Activated naive CD4-positive, alpha-beta T cell treated with anti-CD3 and anti-CD28 coated beads, Interleukin-2, amount 10 ng/mL, durations not matched to agents 7 days and 5 days (primary cell): ENCODE data around the gene APOA5.
"Not testable (repeated sequence)": the region's sequence is repeated elsewhere in the genome, so short reads cannot be mapped to it uniquely, and the experiment has no call there.

Experiments used
- CTCF ChIA-PET: fragments of 350-600 bp; sonication (Branson Sonifier 250); formaldehyde crosslinking; loops from one replicate; lab custom pipeline; 2021; ENCODE audit warnings: antibody characterized with exemption; lab: Charles Lee
- DNase-seq: peaks from one replicate; pipeline ENCODE4 v3.0.0-alpha.2; 2020
- H3K27ac Mint-ChIP-seq: one replicate; pipeline ENCODE4 v1.8.0; 2021; ENCODE audit warnings: mild to moderate bottlenecking, moderate library complexity, mixed read lengths
- H3K27me3 Mint-ChIP-seq: one replicate; pipeline ENCODE4 v1.8.0; 2021; ENCODE audit warnings: mild to moderate bottlenecking, mixed read lengths
- H3K36me3 Mint-ChIP-seq: one replicate; pipeline ENCODE4 v1.8.0; 2021; ENCODE audit warnings: mixed read lengths
- H3K4me1 Mint-ChIP-seq: one replicate; pipeline ENCODE4 v1.8.0; 2021; ENCODE audit warnings: mixed read lengths
- H3K4me3 Mint-ChIP-seq: one replicate; pipeline ENCODE4 v1.8.0; 2021; ENCODE audit warnings: mild to moderate bottlenecking, moderate library complexity, mixed read lengths
- H3K9me3 Mint-ChIP-seq: one replicate; pipeline ENCODE4 v1.8.0; 2021; ENCODE audit warnings: mixed read lengths

APOA5 gene

DNA sequence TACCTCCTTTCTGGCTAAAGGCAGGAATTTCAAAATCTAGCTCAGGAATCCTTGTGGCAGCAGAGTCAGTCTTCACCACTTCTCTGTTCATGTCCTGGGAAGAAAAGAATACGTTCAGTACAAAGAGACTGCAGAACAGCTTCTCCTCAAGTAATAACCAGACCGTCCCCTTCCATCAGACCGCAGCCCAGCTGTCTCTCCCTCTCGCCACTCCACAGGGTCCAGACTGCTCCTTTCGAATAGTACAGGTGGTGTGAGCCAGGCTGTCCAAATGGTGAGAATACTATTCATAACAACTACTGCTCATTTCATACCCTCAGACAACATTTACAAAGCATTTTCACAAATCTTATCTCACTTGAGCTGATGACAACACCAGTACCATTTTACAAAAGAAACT, 4.7 kb downstream of the APOA5 start:
- Mint-ChIP-seq H3K27me3 (peaks cover 32% of the 10 kb centered on the region), H3K4me1 (peaks cover 46% of the 10 kb centered on the region), H3K27ac (peak overlapping the region; percentile 89), H3K4me3 (peak overlapping the region; percentile 94), H3K36me3 (peaks cover 48% of the 10 kb centered on the region), H3K9me3 (no peaks in the 10 kb centered on the region)
- no peak for DNase-seq
- CTCF ChIA-PET = interaction anchor here (0.9 to 6.3 kb wide), 9 partner anchors 10 to 394 kb away, joined by 3 to 139 read pairs (median 4); partner anchors contain the start of genes APOA1 and BUD13

DNA sequence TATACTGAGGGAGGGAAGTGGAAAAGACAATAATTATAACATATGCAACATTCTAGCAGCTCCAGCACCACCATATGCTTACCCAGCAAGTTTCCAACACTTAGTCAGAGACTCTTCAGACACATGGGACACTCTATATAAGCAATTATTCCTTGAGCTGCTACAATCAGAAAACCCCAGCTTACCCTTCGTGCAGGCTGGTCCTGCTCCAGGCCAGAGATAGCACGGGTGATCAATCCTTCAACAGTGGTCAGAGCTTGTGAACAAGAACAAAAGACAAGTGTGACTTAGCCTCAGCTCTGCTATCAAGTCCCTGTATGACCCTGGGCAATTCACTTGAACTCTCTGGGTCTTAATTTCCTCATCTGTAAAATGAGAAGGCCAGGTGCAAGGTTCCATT, 5.4 kb downstream of the APOA5 start:
- peaks cover 31% of the 10 kb centered on the region for H3K27me3 Mint-ChIP-seq
- H3K27ac Mint-ChIP-seq = no peak overlapping the region
- H3K4me1 Mint-ChIP-seq = peaks cover 48% of the 10 kb centered on the region
- H3K4me3 Mint-ChIP-seq = peak overlapping the region; percentile 94
- no peaks in the 10 kb centered on the region for H3K9me3 Mint-ChIP-seq
- no peak for DNase-seq
- CTCF ChIA-PET = interaction anchor here (0.9 to 6.3 kb wide), 7 partner anchors 9 to 394 kb away, joined by 3 to 139 read pairs (median 4); partner anchors contain the start of gene APOA1
- H3K36me3 Mint-ChIP-seq = peaks cover 50% of the 10 kb centered on the region

DNA sequence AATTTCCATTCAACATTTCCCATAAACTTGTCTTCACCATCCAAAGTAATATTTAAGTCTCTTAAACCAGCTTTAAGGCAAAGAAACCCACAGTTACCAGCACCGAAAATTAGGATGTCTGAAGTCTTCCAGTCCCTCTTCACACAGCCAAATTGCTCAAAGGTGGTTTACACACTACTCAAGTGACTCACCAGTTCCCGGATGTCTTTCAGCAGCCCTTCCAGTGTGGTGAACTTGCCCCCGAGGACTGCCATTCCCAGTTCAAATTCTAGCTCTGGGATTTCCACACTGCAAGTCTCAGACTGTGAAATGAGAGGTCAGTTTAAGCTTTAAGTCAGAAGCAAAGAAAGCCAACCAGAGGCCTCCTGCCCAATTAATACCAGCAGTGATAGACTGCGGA, 9.0 kb downstream of the APOA5 start:
- H3K27ac Mint-ChIP-seq = no peak overlapping the region
- no peak for DNase-seq
- H3K36me3 Mint-ChIP-seq = peaks cover 78% of the 10 kb centered on the region
- no peaks in the 10 kb centered on the region for H3K9me3 Mint-ChIP-seq
- H3K4me1 Mint-ChIP-seq = peaks cover 46% of the 10 kb centered on the region
- CTCF ChIA-PET = interaction anchor here (1.0 to 1.2 kb wide), 3 partner anchors 9 to 53 kb away, joined by 3 to 5 read pairs (median 4); partner anchors contain the start of genes APOA5 and BUD13
- H3K4me3 Mint-ChIP-seq = no peak overlapping the region
- H3K27me3 Mint-ChIP-seq = no peaks in the 10 kb centered on the region

DNA sequence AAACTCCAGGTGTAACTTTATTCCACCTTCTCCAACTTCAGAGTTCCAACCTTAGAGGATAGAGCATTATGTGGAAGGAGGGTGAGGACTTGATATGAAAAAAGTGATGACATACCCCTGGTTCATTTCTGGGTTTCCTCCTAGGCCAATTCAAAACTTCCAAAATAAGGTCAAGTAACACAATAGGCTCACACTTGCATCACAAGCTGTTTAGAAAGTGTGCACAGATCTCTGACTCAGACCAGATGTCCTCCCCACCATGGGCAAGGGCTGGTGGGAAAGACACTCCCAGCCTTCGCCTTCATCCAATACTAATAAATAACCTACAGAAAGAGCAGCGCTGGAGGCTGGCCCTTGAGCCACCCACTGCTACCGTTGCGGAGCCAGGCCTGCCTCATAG, 13.1 kb downstream of the APOA5 start:
- Mint-ChIP-seq H3K4me3 (no peak overlapping the region), H3K4me1 (peaks cover 51% of the 10 kb centered on the region), H3K27ac (no peak overlapping the region), H3K27me3 (no peaks in the 10 kb centered on the region), H3K9me3 (no peaks in the 10 kb centered on the region), H3K36me3 (peaks cover 59% of the 10 kb centered on the region)
- DNase-seq = no peak
- CTCF ChIA-PET = no interaction called here

DNA sequence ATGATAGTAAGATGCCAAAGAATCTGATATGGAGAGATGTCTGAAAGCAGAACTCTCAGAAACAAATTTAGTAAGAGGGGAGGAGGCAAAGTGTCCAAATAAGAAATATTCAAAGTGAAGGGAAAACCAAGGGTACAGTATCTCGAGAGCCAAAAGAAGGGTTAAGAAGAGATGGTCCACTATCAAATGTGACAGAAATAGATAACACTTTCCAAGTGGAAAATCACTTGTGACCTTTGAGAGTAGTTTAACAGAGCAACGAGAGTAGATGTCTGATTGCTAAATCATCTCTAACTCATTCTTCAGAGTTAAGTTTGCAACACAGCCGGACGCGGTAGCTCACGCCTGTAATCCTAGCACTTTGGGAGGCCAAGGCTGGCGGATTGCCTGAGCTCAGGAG, 14.6 kb downstream of the APOA5 start:
- Mint-ChIP-seq H3K4me3 (no peak overlapping the region), H3K27me3 (no peaks in the 10 kb centered on the region), H3K4me1 (peaks cover 50% of the 10 kb centered on the region), H3K9me3 (no peaks in the 10 kb centered on the region), H3K27ac (no peak overlapping the region), H3K36me3 (peaks cover 47% of the 10 kb centered on the region)
- CTCF ChIA-PET = interaction anchor here (2.0 to 5.0 kb wide), 2 partner anchors 10 to 14 kb away, joined by 6 to 22 read pairs; partner anchors contain the start of genes APOA5 and ZPR1
- no peak for DNase-seq

DNA sequence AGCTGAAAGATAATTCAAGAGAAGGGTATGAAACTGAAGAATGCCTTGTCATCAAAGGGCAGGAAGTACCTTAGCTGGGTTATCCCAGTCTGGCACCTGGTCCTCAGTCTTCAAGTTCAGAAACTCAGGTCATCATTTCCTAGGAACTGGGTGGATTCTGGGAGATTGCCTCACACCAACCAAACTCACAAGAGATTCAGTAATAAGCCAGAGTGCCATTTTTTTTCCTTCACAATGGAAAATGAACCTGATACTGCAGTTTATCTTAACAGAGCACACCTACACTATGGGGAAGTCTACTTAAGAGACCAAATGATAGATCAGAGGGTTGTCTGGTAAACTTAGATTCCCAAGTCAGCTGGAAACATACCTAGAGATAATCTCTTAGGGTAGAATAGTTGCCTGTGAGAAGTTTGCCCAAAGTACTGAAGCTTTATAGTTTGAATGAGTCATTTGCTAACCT, 15.1 kb downstream of the APOA5 start:
- no peak for DNase-seq
- H3K4me1 Mint-ChIP-seq = peaks cover 54% of the 10 kb centered on the region
- CTCF ChIA-PET = interaction anchor here (2.0 to 5.0 kb wide), 2 partner anchors 10 to 14 kb away, joined by 6 to 22 read pairs; partner anchors contain the start of genes APOA5 and ZPR1
- H3K36me3 Mint-ChIP-seq = peaks cover 49% of the 10 kb centered on the region
- H3K27ac Mint-ChIP-seq = no peak overlapping the region
- H3K9me3 Mint-ChIP-seq = no peaks in the 10 kb centered on the region
- no peak overlapping the region for H3K4me3 Mint-ChIP-seq
- H3K27me3 Mint-ChIP-seq = no peaks in the 10 kb centered on the region

DNA sequence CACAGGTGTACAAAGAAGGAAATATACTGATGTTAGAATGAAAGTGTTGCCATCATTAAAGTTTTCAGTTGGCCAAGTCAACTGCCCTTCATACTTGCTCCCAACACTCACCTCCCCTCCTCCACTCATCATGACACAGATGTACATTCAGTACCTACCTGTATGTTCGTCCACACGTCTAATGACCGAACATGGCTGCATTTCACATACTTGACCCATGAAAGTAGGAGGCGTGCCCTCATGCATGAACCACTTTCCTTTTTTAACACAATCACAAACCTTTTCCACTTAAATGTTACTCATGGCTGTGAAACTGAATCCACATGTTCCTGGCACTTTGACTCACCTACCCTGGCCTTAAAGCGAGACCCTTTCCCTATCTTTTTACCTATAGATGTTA, 15.7 kb downstream of the APOA5 start:
- Mint-ChIP-seq H3K4me3 (no peak overlapping the region), H3K27me3 (no peaks in the 10 kb centered on the region), H3K4me1 (peaks cover 55% of the 10 kb centered on the region), H3K27ac (no peak overlapping the region), H3K36me3 (peaks cover 44% of the 10 kb centered on the region), H3K9me3 (no peaks in the 10 kb centered on the region)
- CTCF ChIA-PET = interaction anchor here (5.0 kb wide), 1 partner anchor 15 kb away, joined by 22 read pairs; the partner anchor contains the start of gene APOA5
- no peak for DNase-seq

DNA sequence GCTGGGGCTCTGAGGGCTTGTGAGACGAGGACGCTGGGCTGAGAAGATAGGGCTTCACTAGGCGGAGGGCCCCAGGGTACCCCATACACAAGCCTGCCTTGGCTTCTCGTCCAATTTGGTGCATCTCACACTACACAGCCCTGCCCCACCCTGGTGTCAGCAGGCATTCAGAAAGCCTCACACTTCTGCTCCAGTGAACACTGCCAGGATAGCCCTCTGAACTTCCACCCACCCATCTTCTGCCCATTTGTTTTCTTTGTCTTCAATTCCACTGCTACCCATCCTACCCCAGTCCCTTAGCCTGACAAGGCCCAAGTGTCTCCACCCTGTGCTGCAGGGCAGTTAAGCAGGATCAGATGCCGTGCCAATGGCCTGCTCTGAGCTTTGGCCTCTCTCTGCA, 17.0 kb downstream of the APOA5 start:
- CTCF ChIA-PET = interaction anchor here (2.0 to 5.0 kb wide), 3 partner anchors 12 to 16 kb away, joined by 4 to 22 read pairs (median 4); partner anchors contain the start of genes APOA5 and ZPR1

DNA sequence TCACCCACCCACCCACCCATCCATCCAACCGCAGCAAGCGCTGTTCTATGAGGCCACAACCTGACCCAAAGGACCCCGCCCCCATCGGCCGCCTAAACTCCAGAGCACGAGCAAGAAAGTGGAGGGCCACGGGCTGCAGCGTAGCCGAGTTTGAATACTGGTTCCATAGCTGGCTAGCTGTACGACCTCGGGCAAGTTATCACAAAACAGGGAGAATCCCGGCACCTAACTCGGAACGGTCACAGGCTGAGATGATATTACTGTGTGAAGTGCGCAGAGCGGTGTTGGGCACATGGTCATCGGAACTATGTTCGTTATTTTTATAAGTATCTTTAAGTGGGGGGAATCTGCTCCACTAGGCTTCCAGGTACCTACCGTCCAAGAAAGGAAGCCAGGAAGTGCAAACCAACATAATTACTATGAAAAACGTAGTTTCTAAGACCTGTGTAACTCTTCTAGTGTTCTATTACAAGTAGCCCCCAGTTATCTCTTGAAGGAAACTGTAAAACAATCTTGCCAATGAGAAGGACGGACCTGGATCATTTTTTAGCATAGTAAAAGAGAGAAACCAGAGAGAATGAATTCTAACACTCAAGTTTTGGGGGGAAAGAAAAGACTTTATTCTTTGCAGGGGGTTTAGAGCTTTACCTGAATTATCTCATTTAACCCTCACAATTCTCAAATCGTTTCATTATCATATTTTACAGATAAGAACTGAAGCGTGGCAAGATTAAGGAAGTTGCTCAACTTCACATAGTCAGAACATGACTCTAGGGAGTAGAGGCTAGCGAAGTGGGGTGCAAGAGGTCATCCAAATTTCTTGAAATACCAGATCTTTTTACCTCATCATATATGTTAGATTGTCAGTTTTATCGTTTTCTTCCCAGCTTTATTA, 18.2 kb downstream of the APOA5 start:
- DNase-seq = no peak
- CTCF ChIA-PET = interaction anchor here (1.0 to 5.0 kb wide), 6 partner anchors 10 to 408 kb away, joined by 4 to 22 read pairs (median 4); partner anchors contain the start of genes APOA5 and ZPR1
- H3K9me3 Mint-ChIP-seq = no peaks in the 10 kb centered on the region
- H3K27ac Mint-ChIP-seq = peak overlapping the region; percentile 96
- peaks cover 63% of the 10 kb centered on the region for H3K4me1 Mint-ChIP-seq
- no peaks in the 10 kb centered on the region for H3K27me3 Mint-ChIP-seq
- H3K36me3 Mint-ChIP-seq = peaks cover 38% of the 10 kb centered on the region
- H3K4me3 Mint-ChIP-seq = peak overlapping the region; percentile 99

More for the DNA sequence above, 17.0 kb downstream of the APOA5 start:
- Mint-ChIP-seq H3K36me3 (peaks cover 41% of the 10 kb centered on the region), H3K4me1 (peaks cover 60% of the 10 kb centered on the region), H3K4me3 (no peak overlapping the region), H3K27ac (peak overlapping the region; percentile 75), H3K9me3 (no peaks in the 10 kb centered on the region), H3K27me3 (no peaks in the 10 kb centered on the region)
- DNase-seq = no peak

DNA sequence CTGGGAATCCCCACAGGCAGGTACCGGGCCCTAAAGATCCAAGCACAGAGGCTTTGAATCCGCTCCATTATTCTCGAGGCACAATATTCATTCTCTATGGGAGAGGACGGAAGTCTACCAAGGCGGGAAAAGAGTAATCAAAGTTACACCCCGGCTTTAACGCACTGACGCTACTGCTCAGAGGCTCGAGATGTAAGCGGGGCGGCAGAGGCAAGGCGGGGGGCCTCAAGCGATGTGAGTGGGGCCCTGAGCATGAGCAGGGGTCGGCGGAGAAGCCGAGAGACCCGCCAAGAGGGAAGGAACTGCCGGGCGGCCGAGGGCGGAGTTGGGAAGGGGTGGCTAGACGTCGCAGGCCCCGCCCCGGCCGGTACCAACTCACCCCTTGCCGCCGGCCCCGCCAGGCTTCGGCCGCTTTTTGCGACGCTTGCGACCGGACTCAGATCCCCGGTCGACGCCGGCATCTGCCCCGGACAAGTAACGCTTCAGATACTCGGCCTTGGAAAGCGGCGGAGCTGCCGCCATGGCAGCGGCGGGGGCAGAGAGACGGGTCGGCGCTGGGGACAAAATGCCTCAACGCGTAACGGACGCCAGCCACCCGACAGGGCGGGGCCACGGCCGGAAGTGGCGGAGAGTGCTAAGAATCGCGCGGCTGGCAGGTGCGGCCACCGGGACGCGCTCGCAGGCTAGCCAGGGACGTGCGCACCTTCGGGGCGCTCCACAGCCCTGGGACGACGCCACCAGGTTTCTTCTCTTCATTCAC, 19.1 kb downstream of the APOA5 start, which contains the start of gene BUD13:
BUD13 (minus strand) TSS at position 545 of the 760 bp plus-strand sequence; CDS start at position 522, 23 bp downstream.
- Mint-ChIP-seq H3K4me3 (peak within 1 kb of the TSS; percentile 99), H3K9me3 (no peaks in the 10 kb centered on the region), H3K36me3 (peaks cover 33% of the 10 kb centered on the region), H3K27ac (peak within 1 kb of the TSS; percentile 96), H3K4me1 (peaks cover 59% of the 10 kb centered on the region), H3K27me3 (no peaks in the 10 kb centered on the region)
- peak; percentile 95 for DNase-seq
- CTCF ChIA-PET = interaction anchor here (1.1 to 5.0 kb wide), 4 partner anchors 11 to 63 kb away, joined by 4 to 22 read pairs (median 10); partner anchors contain the start of genes APOA5 and ZPR1

DNA sequence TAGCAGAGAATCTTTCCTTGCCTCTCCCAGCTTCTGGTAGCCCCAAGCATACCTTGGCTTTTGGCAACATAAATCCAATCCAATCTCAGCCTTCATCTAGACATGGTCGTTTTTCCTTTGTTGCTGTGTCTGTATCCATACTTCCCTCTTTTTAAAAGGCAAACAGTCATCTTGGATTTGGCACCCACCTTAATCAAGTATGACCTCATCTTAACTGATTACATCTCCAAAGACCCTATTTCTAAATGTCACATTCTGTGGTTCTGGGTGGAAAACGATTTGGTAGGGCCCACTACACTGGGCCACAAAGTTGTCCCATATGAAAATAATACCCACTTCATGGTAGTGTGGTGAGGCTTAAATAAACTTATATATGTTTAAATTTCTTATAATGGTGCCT, 19.7 kb downstream of the APOA5 start:
- H3K27ac Mint-ChIP-seq = peak overlapping the region; percentile 96
- H3K4me3 Mint-ChIP-seq = peak overlapping the region; percentile 99
- CTCF ChIA-PET = interaction anchor here (0.7 to 3.2 kb wide), 4 partner anchors 15 to 64 kb away, joined by 4 to 16 read pairs (median 6); partner anchors contain the start of genes APOA5 and ZPR1
- H3K9me3 Mint-ChIP-seq = no peaks in the 10 kb centered on the region
- DNase-seq = no peak
- H3K27me3 Mint-ChIP-seq = no peaks in the 10 kb centered on the region
- peaks cover 57% of the 10 kb centered on the region for H3K4me1 Mint-ChIP-seq
- H3K36me3 Mint-ChIP-seq = peaks cover 34% of the 10 kb centered on the region

DNA sequence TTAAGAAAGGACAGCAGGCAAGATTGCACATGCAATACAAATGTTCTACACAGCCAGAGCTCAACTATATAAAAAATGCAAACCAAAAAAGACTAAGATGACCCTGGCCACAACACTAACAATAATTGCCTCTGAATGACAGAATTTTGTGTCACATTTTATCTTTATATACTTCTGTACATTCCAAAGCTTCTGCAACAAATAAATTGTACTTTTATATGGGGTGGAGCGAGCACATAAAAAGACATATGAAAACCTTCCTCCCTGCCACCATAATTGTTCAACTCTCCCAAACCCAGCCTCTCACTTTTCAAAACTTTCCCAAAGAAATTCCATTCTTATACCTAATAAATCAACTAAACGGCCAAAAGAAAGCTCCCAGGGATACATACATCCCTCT, 29.5 kb downstream of the APOA5 start:
- Mint-ChIP-seq H3K9me3 (no peaks in the 10 kb centered on the region), H3K27me3 (no peaks in the 10 kb centered on the region), H3K27ac (no peak overlapping the region), H3K4me1 (peaks cover 7% of the 10 kb centered on the region), H3K36me3 (peaks cover 59% of the 10 kb centered on the region), H3K4me3 (no peak overlapping the region)
- DNase-seq = no peak
- CTCF ChIA-PET = no interaction called here

DNA sequence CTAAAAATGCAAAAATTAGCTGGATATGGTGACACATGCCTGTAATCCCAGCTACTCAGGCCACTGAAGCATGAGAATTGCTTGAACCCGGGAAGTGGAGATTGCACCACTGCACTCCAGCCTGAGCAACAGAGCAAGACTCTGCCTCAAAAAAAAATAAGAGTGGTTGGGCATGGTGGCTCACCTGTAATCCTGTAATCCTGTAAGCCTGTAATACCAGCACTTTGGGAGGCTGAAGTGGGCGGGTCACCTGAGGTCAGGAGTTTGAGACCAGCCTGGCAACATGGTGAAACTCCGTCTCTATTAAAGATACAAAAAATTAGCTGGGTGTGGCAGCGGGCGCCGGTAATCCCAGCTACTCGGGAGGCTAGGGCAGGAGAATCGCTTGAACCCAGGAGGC, 35.6 kb downstream of the APOA5 start:
- H3K9me3 Mint-ChIP-seq, DNase-seq, H3K4me1 Mint-ChIP-seq, H3K27ac Mint-ChIP-seq, H3K27me3 Mint-ChIP-seq, H3K4me3 Mint-ChIP-seq: not testable (repeated sequence)
- H3K36me3 Mint-ChIP-seq = peaks cover 57% of the 10 kb centered on the region
- CTCF ChIA-PET = interaction anchor here (1.1 kb wide), 1 partner anchor 10 kb away, joined by 3 read pairs; no protein-coding TSS in a partner anchor
